ENCODE results near the gene GRIN1. TPM values are rescaled to one million over a fixed set of nuclear protein-coding genes. Genes with fewer than 3 reads are reported as not detected.

The GRIN1 gene
- total RNA-seq, 1 donor from 2014 or later, result 0.58 TPM

DNA sequence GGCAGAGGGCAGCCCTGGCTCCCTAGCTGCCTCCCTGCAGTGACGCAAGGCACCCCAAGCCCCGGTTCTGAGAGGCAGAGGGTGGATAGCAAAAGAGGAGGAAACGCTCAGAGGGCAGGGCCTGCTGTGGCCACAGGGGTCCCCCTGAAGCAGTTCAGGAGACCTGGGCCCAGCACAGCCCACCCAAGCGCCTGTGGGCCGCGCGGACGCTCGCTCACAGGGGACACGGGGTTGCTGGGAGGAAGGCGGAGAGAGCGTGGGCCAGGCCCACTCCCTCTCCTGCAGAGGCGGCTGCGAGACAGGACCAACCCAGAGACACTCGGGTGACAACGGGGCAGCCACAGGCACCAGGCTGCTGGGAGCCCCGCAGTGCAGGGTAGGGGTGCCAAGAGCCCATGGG, 40.8 kb downstream of the GRIN1 start:
- Mint-ChIP-seq H3K36me3 (peaks cover 11% of the 10 kb centered on the region), H3K4me3 (no peak overlapping the region), H3K27ac (no peak overlapping the region), H3K4me1 (no peaks in the 10 kb centered on the region), H3K27me3 (ENCODE audit: low read depth) (peaks cover 18% of the 10 kb centered on the region), H3K9me3 (no peaks in the 10 kb centered on the region)
- TF ChIP-seq, protein P1, sequence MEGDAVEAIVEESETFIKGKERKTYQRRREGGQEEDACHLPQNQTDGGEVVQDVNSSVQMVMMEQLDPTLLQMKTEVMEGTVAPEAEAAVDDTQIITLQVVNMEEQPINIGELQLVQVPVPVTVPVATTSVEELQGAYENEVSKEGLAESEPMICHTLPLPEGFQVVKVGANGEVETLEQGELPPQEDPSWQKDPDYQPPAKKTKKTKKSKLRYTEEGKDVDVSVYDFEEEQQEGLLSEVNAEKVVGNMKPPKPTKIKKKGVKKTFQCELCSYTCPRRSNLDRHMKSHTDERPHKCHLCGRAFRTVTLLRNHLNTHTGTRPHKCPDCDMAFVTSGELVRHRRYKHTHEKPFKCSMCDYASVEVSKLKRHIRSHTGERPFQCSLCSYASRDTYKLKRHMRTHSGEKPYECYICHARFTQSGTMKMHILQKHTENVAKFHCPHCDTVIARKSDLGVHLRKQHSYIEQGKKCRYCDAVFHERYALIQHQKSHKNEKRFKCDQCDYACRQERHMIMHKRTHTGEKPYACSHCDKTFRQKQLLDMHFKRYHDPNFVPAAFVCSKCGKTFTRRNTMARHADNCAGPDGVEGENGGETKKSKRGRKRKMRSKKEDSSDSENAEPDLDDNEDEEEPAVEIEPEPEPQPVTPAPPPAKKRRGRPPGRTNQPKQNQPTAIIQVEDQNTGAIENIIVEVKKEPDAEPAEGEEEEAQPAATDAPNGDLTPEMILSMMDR (IDR thresholded peaks at IDR 0.05; ENCODE audit: unreplicated experiment), result no peak
- no peak for DNase-seq (ENCODE audit: low spot score in 2 of 2, unreplicated experiment in 2 of 2)

- H3K4me3 Mint-ChIP-seq, result no peak overlapping the region
- no peaks in the 10 kb centered on the region for H3K4me1 Mint-ChIP-seq
Observed at GRCh38 chr9:137180491-137180890, 41.5 kb downstream of the GRIN1 start.

GRCh38 chr9:137181680-137182079, 42.7 kb downstream of the GRIN1 start:
- DNase-seq (ENCODE audit: low spot score in 2 of 2, unreplicated experiment in 2 of 2), result no peak
- Mint-ChIP-seq H3K4me3 (no peak overlapping the region), H3K9me3 (no peaks in the 10 kb centered on the region), H3K36me3 (peaks cover 11% of the 10 kb centered on the region), H3K27me3 (ENCODE audit: low read depth) (no peaks in the 10 kb centered on the region), H3K4me1 (peaks cover 2% of the 10 kb centered on the region), H3K27ac (no peak overlapping the region)
- TF ChIP-seq, protein P1 (IDR thresholded peaks at IDR 0.05; ENCODE audit: unreplicated experiment), result no peak

More at GRCh38 chr9:137180491-137180890, 41.5 kb downstream of the GRIN1 start:
- TF ChIP-seq, protein P1 (IDR thresholded peaks at IDR 0.05; ENCODE audit: unreplicated experiment), result no peak
- no peak overlapping the region for H3K27ac Mint-ChIP-seq
- peaks cover 11% of the 10 kb centered on the region for H3K36me3 Mint-ChIP-seq
- no peaks in the 10 kb centered on the region for H3K9me3 Mint-ChIP-seq
- DNase-seq (ENCODE audit: low spot score in 2 of 2, unreplicated experiment in 2 of 2), result no peak
- H3K27me3 Mint-ChIP-seq (ENCODE audit: low read depth), result peaks cover 11% of the 10 kb centered on the region

DNA sequence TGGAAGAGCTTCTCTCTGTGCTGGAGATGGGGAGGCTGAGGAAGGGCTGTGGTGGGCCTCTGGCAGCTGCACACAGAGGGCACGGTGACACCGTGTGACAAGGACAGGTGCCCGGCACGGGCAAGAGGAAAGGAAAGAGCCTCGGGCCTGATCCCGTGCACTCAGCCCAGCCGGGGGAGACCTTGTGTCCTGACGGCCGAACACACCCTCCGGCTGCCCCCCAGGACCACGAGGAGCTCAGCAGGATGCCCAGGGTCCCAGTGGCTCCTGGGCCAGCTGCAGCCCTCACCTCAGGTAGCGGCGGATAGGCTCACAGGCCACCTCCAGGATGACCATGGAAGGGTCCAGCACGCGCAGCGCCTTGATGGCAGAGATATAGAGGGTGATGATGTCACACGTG, 43.9 kb downstream of the GRIN1 start:
- H3K4me1 Mint-ChIP-seq, result peaks cover 13% of the 10 kb centered on the region
- no peaks in the 10 kb centered on the region for H3K27me3 Mint-ChIP-seq (ENCODE audit: low read depth)
- H3K9me3 Mint-ChIP-seq, result no peaks in the 10 kb centered on the region
- no peak overlapping the region for H3K27ac Mint-ChIP-seq
- DNase-seq (ENCODE audit: low spot score in 2 of 2, unreplicated experiment in 2 of 2), result no peak
- H3K36me3 Mint-ChIP-seq, result peaks cover 6% of the 10 kb centered on the region
- TF ChIP-seq, protein P1 (IDR thresholded peaks at IDR 0.05; ENCODE audit: unreplicated experiment), result no peak
- H3K4me3 Mint-ChIP-seq, result no peak overlapping the region

DNA sequence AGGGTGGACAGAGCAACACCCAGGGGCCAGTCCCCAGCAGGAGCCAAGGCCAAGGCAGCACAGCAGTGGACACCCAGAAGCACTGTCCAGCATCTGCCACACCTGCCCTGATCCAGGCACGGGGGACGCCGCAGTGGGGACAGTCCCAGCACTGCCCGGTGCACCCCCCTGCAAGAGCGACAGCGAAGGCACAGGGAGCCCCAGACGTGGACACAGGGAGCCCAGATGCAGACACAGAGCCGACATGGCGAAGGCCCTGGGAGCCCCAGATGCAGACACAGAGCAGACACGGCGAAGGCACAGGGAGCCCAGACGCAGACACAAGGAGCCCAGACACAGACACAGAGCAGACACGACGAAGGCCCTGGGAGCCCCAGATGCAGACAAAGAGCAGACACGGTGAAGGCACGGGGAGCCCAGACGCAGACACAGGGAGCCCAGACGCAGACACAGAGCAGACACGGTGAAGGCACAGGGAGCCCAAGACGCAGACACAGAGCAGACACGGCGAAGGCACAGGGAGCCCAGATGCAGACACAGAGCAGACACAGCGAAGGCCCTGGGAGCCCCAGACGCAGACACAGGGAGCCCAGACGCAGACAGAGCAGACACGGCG, 45.1 kb downstream of the GRIN1 start:
- Mint-ChIP-seq H3K36me3 (peaks cover 8% of the 10 kb centered on the region), H3K4me3 (no peak overlapping the region), H3K4me1 (peaks cover 17% of the 10 kb centered on the region), H3K27me3 (ENCODE audit: low read depth) (no peaks in the 10 kb centered on the region), H3K9me3 (no peaks in the 10 kb centered on the region), H3K27ac (no peak overlapping the region)
- no peak for DNase-seq (ENCODE audit: low spot score in 2 of 2, unreplicated experiment in 2 of 2)
- TF ChIP-seq, protein P1 (IDR thresholded peaks at IDR 0.05; ENCODE audit: unreplicated experiment), result no peak

All from mesothelial cell of epicardium (in vitro differentiated cells).